HG03280 (cell line): ENCODE data around the gene SBF1.
"Not testable (repeated sequence)": the region's sequence is repeated elsewhere in the genome, so short reads cannot be mapped to it uniquely, and the experiment has no call there.

ENCODE experiments used
- ATAC-seq: cut with Tn5 transposase; IDR thresholded peaks from one replicate; pipeline ENCODE4 v1.9.1; 2021; ENCODE audit warnings: mild to moderate bottlenecking, moderate library complexity; ENCODE audit not compliant: unreplicated experiment

The SBF1 gene

GRCh38 chr22:50445880-50446707 lies 28.7 kb downstream of the SBF1 start:
- no peak for ATAC-seq

GRCh38 chr22:50445071-50445879 lies 29.6 kb downstream of the SBF1 start:
- ATAC-seq, result no peak

- no peak for ATAC-seq
Measured at GRCh38 chr22:50444663-50445062, 30.2 kb downstream of the SBF1 start.

GRCh38 chr22:50443801-50444625 lies 30.8 kb downstream of the SBF1 start:
- no peak for ATAC-seq

- no peak for ATAC-seq
Measured at GRCh38 chr22:50443197-50443596, 31.6 kb downstream of the SBF1 start.

GRCh38 chr22:50441428-50441993 lies 33.3 kb downstream of the SBF1 start:
- no peak for ATAC-seq

GRCh38 chr22:50440544-50441249 lies 34.1 kb downstream of the SBF1 start:
- no peak for ATAC-seq

GRCh38 chr22:50439871-50440331 lies 34.9 kb downstream of the SBF1 start:
- no peak for ATAC-seq

- no peak for ATAC-seq
Measured at GRCh38 chr22:50439314-50439870, 35.4 kb downstream of the SBF1 start.

- no peak for ATAC-seq
Measured at GRCh38 chr22:50438305-50439275, 36.2 kb downstream of the SBF1 start.

GRCh38 chr22:50437511-50438304 lies 37.1 kb downstream of the SBF1 start:
- no peak for ATAC-seq

- ATAC-seq, result no peak
Measured at GRCh38 chr22:50436841-50437341, 37.9 kb downstream of the SBF1 start.

- ATAC-seq, result no peak
Measured at GRCh38 chr22:50436015-50436830, 38.6 kb downstream of the SBF1 start.

GRCh38 chr22:50435291-50436014 lies 39.4 kb downstream of the SBF1 start:
- ATAC-seq, result no peak

- no peak for ATAC-seq
Measured at GRCh38 chr22:50434849-50435248, 40.0 kb downstream of the SBF1 start.

- ATAC-seq, result not testable (repeated sequence)
Measured at GRCh38 chr22:50432877-50433510, 41.8 kb downstream of the SBF1 start.
